Spleen (tissue), 11 donors: ENCODE results near the gene DIO3. TPM values are rescaled to one million over a fixed set of nuclear protein-coding genes. Genes with fewer than 3 reads are reported as not detected.

Experiments
- DNase-seq: peaks from one replicate; pipeline ENCODE4 v3.0.0-alpha.2; 2020
- H3K27ac ChIP-seq, 8 donors: fragments of 200-600 bp; sonication (generic) in 7 of 8; 1 replicate in 4 of 8; 2 replicates in 4 of 8; pipeline versions ENCODE4 v1.5.0 to v1.8.0; 2016 to 2021; ENCODE audit warnings: inconsistent platforms in 4 of 8, mild to moderate bottlenecking in 4 of 8, moderate library complexity in 1 of 8
- H3K27me3 ChIP-seq, 7 donors: fragments of 200-600 bp; sonication (generic) in 6 of 7; replicated peaks in 1 of 7; 1 replicate in 4 of 7; 2 replicates in 3 of 7; pipeline versions ENCODE4 v1.5.0 to v1.8.0; 2016 to 2021; ENCODE audit warnings: inconsistent platforms in 3 of 7, mild to moderate bottlenecking in 1 of 7
- H3K36me3 ChIP-seq, 6 donors: fragments of 200-600 bp; sonication (generic) in 5 of 6; 1 replicate in 4 of 6; 2 replicates in 2 of 6; pipeline versions ENCODE4 v1.5.0 to v1.8.0; 2016 to 2021; ENCODE audit warnings: inconsistent platforms in 2 of 6
- H3K4me1 ChIP-seq, 6 donors: fragments of 200-600 bp; sonication (generic) in 5 of 6; 1 replicate in 3 of 6; 2 replicates in 3 of 6; pipeline versions ENCODE4 v1.5.0 to v1.8.0; 2016 to 2021; ENCODE audit warnings: inconsistent platforms in 3 of 6
- H3K4me3 ChIP-seq, 8 donors: fragments of 200-600 bp; sonication (generic) in 7 of 8; 1 replicate in 4 of 8; 2 replicates in 4 of 8; pipeline versions ENCODE4 v1.5.0 to v1.8.0; 2016 to 2021; ENCODE audit warnings: inconsistent platforms in 4 of 8, mild to moderate bottlenecking in 4 of 8, moderate library complexity in 2 of 8
- H3K9me3 ChIP-seq, 8 donors: fragments of 200-600 bp; sonication (generic) in 7 of 8; 1 replicate in 4 of 8; 2 replicates in 4 of 8; pipeline versions ENCODE4 v1.5.0 to v1.8.0; 2016 to 2021; ENCODE audit warnings: inconsistent platforms in 4 of 8
- POLR2A ChIP-seq, 3 donors: fragments of 450-650 bp; IDR thresholded peaks; one replicate each; pipeline ENCODE4 v1.5.1; 2017; ENCODE audit warnings: antibody characterized with exemption in 3 of 3, mild to moderate bottlenecking in 1 of 3
- POLR2AphosphoS5 ChIP-seq, 3 donors: sonication (generic); formaldehyde crosslinking; IDR thresholded peaks; one replicate each; pipeline ENCODE4 v1.5.1; 2017; ENCODE audit warnings: antibody characterized with exemption in 3 of 3
- WGBS, 5 donors: extraction: QIAGEN DNeasy Blood & Tissue Kit in 3 of 5; methylation state at CpG; one replicate each; pipeline versions ENCODE4 v1.1.5 to v1.1.7; 2013 to 2018; 5-methylcytosine and 5-hydroxymethylcytosine counted together
- intact Hi-C: fragments of 100-400 bp; cut with DNase I; formaldehyde crosslinking; loops from one replicate; pipeline ENCODE4 v1.15.0; 2023; ENCODE audit warnings: low total_unique reads
- polyA plus RNA-seq, 3 donors: library from polyadenylated mRNA; stranded (reverse); fragments of 200-250 nt; gene quantifications; one replicate each; pipeline ENCODE4 v1.2.1, GENCODE V29; 2013
- total RNA-seq, 7 donors: library from RNA; depleted of rRNA in 3 of 7; stranded (reverse); fragments of >200 nt in 3 of 7; fragmentation: NEBNext Ultra II Directional in 4 of 7; extraction: Animal tissue kit (Norgen Biotek cat#: 25700) in 4 of 7; gene quantifications; one replicate each; pipeline versions ENCODE4 v1.1.0 to v1.2.1, GENCODE V29; 2016 to 2021
- TF ChIP-seq, protein P1 (sequence below), 11 experiments: fragments of 200-600 bp in 7 of 11; fragments of 450-650 bp in 4 of 11; sonication (generic) in 4 of 11; IDR thresholded peaks in 8 of 11; conservative IDR thresholded peaks in 3 of 11; 1 replicate in 7 of 11; 2 replicates in 4 of 11; pipeline versions ENCODE4 v1.4.0 to v1.8.0; 2016 to 2021; ENCODE audit warnings: antibody characterized with exemption in 11 of 11, inconsistent platforms in 4 of 11, mild to moderate bottlenecking in 1 of 11
- donor health status: healthy with polysubstance abuse.
- donor health status: DM: no; HTN: no; CAD: no; lungs with moderate emphysema.
- donor health status: DM: no; HTN: no; CAD: no.
- donor health status: Bipolar disorder and iron deficiency.
- donor health status: healthy.
- donor health status: DM: no; HTN: no; CAD: no.
- donor health status: DM: yes; HTN: yes; CAD: no.

The DIO3 gene
- total and polyA plus RNA-seq, 10 donors: 0.04 to 1.3 (median 0.37) TPM; not detected in 2

DNA sequence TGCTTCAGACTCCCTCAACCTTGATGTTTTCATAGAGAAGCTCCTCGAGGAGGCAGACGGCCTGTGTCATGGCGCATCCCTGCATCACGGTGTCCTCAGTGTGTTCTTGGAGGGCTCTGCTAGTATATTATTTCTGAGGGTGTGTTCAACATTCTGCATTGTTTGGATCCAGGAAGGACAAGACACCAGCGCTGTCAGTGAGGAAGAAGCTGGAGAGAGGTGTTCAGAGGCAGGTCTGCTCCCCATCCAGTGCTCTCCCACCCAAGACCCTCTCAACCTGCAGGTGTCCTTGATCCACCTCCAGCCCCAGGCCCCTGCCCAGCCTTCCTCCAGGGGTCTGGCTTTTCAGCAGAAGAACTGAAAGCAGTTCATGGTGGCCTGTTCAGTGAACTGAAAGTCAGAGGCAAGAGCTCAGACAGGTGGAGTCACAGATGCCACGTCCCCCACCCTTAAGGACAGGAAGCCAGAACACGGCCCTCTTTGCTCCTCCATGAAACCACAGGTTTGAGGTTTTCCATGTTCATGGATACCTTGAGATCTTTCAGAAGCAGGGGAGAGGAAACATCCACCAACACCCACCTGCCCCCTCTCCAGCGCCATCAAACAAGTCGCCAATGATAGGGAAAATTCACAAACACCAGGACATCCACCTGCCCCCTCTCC, 37.4 kb downstream of the DIO3 start:
- WGBS, 5 donors: 80 to 86% (median 84%) methylated on average over 8 to 9 of the region's 9 CpGs

DNA sequence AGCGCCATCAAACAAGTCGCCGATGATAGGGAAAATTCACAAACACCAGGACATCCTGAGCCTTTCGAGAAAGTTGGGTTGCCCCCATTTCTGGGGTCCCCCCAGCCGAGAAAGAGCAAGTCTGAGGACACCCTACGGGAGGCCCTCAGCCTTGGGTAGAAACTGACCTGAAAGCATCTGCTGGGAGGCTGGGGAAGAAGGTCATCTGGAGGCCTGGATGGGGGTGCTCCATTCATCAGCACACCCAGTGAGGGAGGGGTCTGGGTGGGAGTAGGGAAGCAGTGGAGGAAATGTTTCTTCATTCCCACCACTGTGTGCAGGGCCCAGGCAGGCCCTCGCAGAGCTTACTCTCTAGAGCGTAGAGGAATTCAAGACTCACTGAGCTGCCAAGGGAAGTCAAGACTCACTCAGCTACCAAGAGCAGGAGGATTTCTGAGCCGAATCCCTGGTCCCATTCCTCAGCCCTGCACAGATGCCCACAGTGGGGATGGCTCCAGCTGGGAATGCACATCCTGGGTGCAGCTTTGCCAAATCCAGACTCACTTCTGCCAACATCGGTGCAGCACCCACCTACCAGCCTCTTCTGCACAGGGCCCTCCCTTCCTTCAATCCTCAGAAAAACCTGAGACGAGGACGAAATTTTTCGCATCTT, 38.1 kb downstream of the DIO3 start:
- no peak for TF ChIP-seq POLR2AphosphoS5 (IDR thresholded peaks at IDR 0.05)
- Histone ChIP-seq H3K27ac (no peak overlapping the region), H3K4me3 (no peak overlapping the region), H3K9me3 (peaks cover 0 to 16% (median 5%) of the 10 kb centered on the region in 8 donors), H3K36me3 (no peaks in the 10 kb centered on the region), H3K27me3 (peaks cover 0 to 11% (median 0%) of the 10 kb centered on the region in 7 donors), H3K4me1 (peaks cover 5 to 21% (median 13%) of the 10 kb centered on the region in 6 donors)
- 91 to 97% (median 95%) methylated on average over 13 of the region's 13 CpGs for WGBS, 5 donors
- intact Hi-C loops: no loop called here
- no peak for DNase-seq

More for the DNA sequence above, 37.4 kb downstream of the DIO3 start:
- Histone ChIP-seq H3K27ac (no peak overlapping the region), H3K27me3 (peaks cover 0 to 10% (median 0%) of the 10 kb centered on the region in 7 donors), H3K4me3 (no peak overlapping the region), H3K4me1 (peaks cover 5 to 21% (median 13%) of the 10 kb centered on the region in 6 donors), H3K9me3 (peaks cover 0 to 16% (median 5%) of the 10 kb centered on the region in 8 donors), H3K36me3 (no peaks in the 10 kb centered on the region)
- intact Hi-C loops: no loop called here
- DNase-seq: no peak
- TF ChIP-seq POLR2AphosphoS5 (IDR thresholded peaks at IDR 0.05): no peak
- TF ChIP-seq, protein P1, sequence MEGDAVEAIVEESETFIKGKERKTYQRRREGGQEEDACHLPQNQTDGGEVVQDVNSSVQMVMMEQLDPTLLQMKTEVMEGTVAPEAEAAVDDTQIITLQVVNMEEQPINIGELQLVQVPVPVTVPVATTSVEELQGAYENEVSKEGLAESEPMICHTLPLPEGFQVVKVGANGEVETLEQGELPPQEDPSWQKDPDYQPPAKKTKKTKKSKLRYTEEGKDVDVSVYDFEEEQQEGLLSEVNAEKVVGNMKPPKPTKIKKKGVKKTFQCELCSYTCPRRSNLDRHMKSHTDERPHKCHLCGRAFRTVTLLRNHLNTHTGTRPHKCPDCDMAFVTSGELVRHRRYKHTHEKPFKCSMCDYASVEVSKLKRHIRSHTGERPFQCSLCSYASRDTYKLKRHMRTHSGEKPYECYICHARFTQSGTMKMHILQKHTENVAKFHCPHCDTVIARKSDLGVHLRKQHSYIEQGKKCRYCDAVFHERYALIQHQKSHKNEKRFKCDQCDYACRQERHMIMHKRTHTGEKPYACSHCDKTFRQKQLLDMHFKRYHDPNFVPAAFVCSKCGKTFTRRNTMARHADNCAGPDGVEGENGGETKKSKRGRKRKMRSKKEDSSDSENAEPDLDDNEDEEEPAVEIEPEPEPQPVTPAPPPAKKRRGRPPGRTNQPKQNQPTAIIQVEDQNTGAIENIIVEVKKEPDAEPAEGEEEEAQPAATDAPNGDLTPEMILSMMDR (IDR thresholded peaks at IDR 0.05 in 8 of 11, conservative IDR thresholded peaks at IDR 0.05 in 3 of 11): no peak
- TF ChIP-seq POLR2A (IDR thresholded peaks at IDR 0.05): no peak

DNA sequence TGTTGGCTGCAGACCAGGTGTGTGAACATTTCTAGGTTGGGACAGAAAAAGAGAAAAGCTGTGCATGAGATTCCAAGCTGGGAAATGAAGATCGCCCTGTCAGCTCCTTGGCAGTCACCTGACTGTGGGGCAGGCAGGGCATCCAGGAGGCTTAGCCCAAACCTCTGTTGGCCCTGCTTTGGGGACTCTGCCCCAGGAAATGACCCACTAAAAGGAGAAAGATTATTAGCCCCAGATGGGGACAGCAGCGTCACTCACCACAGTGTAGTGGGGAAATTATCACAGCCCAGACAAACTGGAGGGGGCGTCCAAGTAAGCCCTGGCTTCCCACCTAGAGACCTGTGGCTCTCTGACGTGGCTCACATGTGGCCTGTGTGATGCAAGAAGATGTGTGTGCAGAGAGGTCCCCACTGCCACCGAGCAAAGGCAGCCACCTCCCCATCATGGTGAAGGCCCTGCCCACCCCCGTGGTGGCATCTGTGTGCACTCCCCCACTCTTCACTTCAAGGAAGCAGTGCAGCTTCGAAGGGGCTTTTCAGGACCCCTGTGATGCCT, 39.1 kb downstream of the DIO3 start:
- peaks cover 0 to 21% (median 0%) of the 10 kb centered on the region in 7 donors for H3K27me3 ChIP-seq
- H3K4me3 ChIP-seq: no peak overlapping the region
- TF ChIP-seq POLR2AphosphoS5 (IDR thresholded peaks at IDR 0.05) (no peak), POLR2A (IDR thresholded peaks at IDR 0.05) (no peak)
- TF ChIP-seq, protein P1 (IDR thresholded peaks at IDR 0.05 in 8 of 11, conservative IDR thresholded peaks at IDR 0.05 in 3 of 11): no peak
- peak; percentile 38 for DNase-seq
- H3K36me3 ChIP-seq: no peaks in the 10 kb centered on the region
- WGBS, 5 donors: 70 to 78% (median 70%) methylated on average over 6 to 7 of the region's 7 CpGs
- intact Hi-C loops: no loop called here
- H3K27ac ChIP-seq: no peak overlapping the region
- H3K9me3 ChIP-seq: peaks cover 0 to 8% (median under 1%) of the 10 kb centered on the region in 8 donors
- peaks cover 5 to 19% (median 13%) of the 10 kb centered on the region in 6 donors for H3K4me1 ChIP-seq

DNA sequence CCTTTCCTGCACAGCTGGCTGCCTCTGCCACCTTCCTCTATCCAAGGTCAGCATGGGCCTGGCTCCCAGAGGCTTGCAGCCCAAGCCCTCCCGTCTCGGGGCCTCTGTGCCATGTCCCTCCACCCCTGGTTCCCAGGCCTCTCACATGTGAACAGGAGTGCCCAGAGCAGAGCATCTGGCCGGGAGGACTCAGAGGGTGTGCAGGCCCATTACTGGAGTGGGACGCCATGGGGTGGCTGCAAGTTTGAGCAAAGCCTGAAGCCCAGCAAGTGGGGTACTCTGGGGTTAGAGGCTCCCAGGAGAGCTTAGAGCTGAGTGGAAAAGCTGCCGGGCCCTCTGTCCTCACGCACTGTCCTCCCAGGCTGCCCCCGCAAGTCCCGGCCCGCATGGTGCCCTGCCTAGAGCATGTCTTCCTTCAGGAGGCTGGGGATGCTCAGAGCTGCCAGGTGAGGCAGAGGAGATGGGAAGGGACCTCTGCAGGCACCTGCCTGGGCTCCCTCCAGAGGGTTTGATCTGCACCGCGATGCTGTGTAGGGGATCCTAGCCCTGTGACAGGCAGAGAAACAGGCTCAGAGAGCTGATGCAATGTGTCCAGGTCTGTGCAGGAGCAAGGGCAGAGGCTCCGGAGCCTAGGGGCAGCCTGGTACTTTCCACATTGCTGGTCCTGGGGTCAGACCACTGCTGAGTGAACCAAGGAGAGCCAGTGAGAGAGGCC, 39.8 kb downstream of the DIO3 start:
- no peaks in the 10 kb centered on the region for H3K36me3 ChIP-seq
- peak; percentile 58 for DNase-seq
- H3K4me1 ChIP-seq: peaks cover 5 to 14% (median 11%) of the 10 kb centered on the region in 6 donors
- H3K27ac ChIP-seq: no peak overlapping the region
- TF ChIP-seq POLR2A (IDR thresholded peaks at IDR 0.05) (no peak), POLR2AphosphoS5 (IDR thresholded peaks at IDR 0.05) (no peak)
- TF ChIP-seq, protein P1 (IDR thresholded peaks at IDR 0.05 in 8 of 11, conservative IDR thresholded peaks at IDR 0.05 in 3 of 11): no peak
- peaks cover 0 to 1% (median 0%) of the 10 kb centered on the region in 8 donors for H3K9me3 ChIP-seq
- WGBS, 5 donors: 76 to 97% (median 87%) methylated on average over 9 to 12 of the region's 12 CpGs
- peaks cover 0 to 28% (median under 1%) of the 10 kb centered on the region in 7 donors for H3K27me3 ChIP-seq
- H3K4me3 ChIP-seq: no peak overlapping the region
- intact Hi-C loops: no loop called here
